GM12878 (cell line): ENCODE measurements around the gene DENND1B. TPM values are rescaled to one million over a fixed set of nuclear protein-coding genes. Genes with fewer than 3 reads are reported as not detected.

Experiments used
- polyA plus RNA-seq, 11 experiments: library from polyadenylated mRNA; depleted of rRNA in 4 of 11; unstranded in 6 of 11; stranded (reverse) in 5 of 11; fragments of >200 nt; fragmentation: Nextera tagmentation in 4 of 11; fragmentation: Illumina TruSeq in 1 of 11; extraction: Ambion mirVana in 4 of 11; extraction: Trizol in 1 of 11; gene quantifications; 1 replicate in 1 of 11; 2 replicates in 10 of 11; pipeline versions ENCODE4 v1.2.1 to v1.2.3, GENCODE V29; 2011 to 2016; ENCODE audit warnings: inconsistent platforms in 2 of 11, missing spikeins in 2 of 11, low read depth in 1 of 11
- small RNA-seq: library from RNA; depleted of rRNA; stranded (forward); fragments of <200 nt; gene quantifications from one replicate; pipeline ENCODE3, GENCODE V24; 2014
- total RNA-seq, 4 experiments: library from RNA; depleted of rRNA in 3 of 4; stranded (reverse); fragments of >200 nt in 3 of 4; fragmentation: Illumina TruSeq in 1 of 4; extraction: Trizol in 1 of 4; gene quantifications; 2 replicates each; pipeline versions ENCODE4 v1.2.1 to v1.2.3, GENCODE V29; 2013 to 2021

DENND1B gene
- total and polyA plus RNA-seq, 10 of the 15 experiments (the other 5 are each of a cell fraction or from before 2014, with no cell fraction given), result 1.7 to 10.7 (median 8.0) TPM

Small RNA genes lying within 50 kb of the gene (small RNA-seq; reads per million reads assigned to genes)
- gene RF00019, result not detected

Other genes starting within 250 kb of the DENND1B start
- 1.1 and 1.5 TPM in 2 replicates for gene C1orf53, start 127.2 kb upstream of the DENND1B start, total RNA-seq (2014; rRNA removed)
- 0.31 and 0.92 TPM in 2 replicates for gene C1orf53, start 127.2 kb upstream of the DENND1B start, total RNA-seq (2014; rRNA removed; fragmentation: Illumina TruSeq; extraction: Trizol)
- gene C1orf53, start 127.2 kb upstream of the DENND1B start, total RNA-seq (2021), result 0.77 and 0.85 TPM in 2 replicates
- gene C1orf53, start 127.2 kb upstream of the DENND1B start, polyA plus RNA-seq (2011; rRNA removed), result 0.39 and 0.56 TPM in 2 replicates
- 0.66 TPM in 1 of 2 replicates, not detected in the other for gene C1orf53, start 127.2 kb upstream of the DENND1B start, polyA plus RNA-seq (2014; fragmentation: Illumina TruSeq; extraction: Trizol)
- gene C1orf53, start 127.2 kb upstream of the DENND1B start, polyA plus RNA-seq (2014; fragmentation: Nextera tagmentation; extraction: Ambion mirVana), result under 1 TPM; 0.39 to 0.42 TPM
- gene C1orf53, start 127.2 kb upstream of the DENND1B start, polyA plus RNA-seq (2014; rRNA removed), result 0.49 and 0.51 TPM in 2 replicates
- 1 to 10 TPM; 4.2 to 5.4 TPM for gene C1orf53, start 127.2 kb upstream of the DENND1B start, polyA plus RNA-seq (2016; fragmentation: Nextera tagmentation; extraction: Ambion mirVana)
- gene LHX9, start 141.9 kb upstream of the DENND1B start, total RNA-seq (2014; rRNA removed), result not detected in 2 replicates
- gene LHX9, start 141.9 kb upstream of the DENND1B start, total RNA-seq (2014; rRNA removed; fragmentation: Illumina TruSeq; extraction: Trizol), result not detected in 2 replicates
- gene LHX9, start 141.9 kb upstream of the DENND1B start, total RNA-seq (2021), result not detected in 2 replicates
- gene LHX9, start 141.9 kb upstream of the DENND1B start, polyA plus RNA-seq (2011; rRNA removed), result not detected in 2 replicates
- gene LHX9, start 141.9 kb upstream of the DENND1B start, polyA plus RNA-seq (2014; fragmentation: Illumina TruSeq; extraction: Trizol), result not detected in 2 replicates
- not detected for gene LHX9, start 141.9 kb upstream of the DENND1B start, polyA plus RNA-seq (2014; fragmentation: Nextera tagmentation; extraction: Ambion mirVana)
- gene LHX9, start 141.9 kb upstream of the DENND1B start, polyA plus RNA-seq (2014; rRNA removed), result not detected in 2 replicates
- not detected for gene LHX9, start 141.9 kb upstream of the DENND1B start, polyA plus RNA-seq (2016; fragmentation: Nextera tagmentation; extraction: Ambion mirVana)